Endothelial cell of hepatic sinusoid (primary cell): ENCODE results near the gene GABRB2.
"Not testable (repeated sequence)": the region's sequence is repeated elsewhere in the genome, so short reads cannot be mapped to it uniquely, and the experiment has no call there.

ENCODE experiments used
- in situ Hi-C: cut with HindIII; loops from 2 replicates; pipeline ENCODE4 v1.10.0; 2017; ENCODE audit warnings: low sequenced_read_pairs

The GABRB2 gene

GRCh38 chr5:161305601-161306000 lies 240.9 kb downstream of the GABRB2 start:
- in situ Hi-C loops = no loop called here

GRCh38 chr5:161302559-161302958 lies 244.0 kb downstream of the GABRB2 start:
- in situ Hi-C loops = no loop called here

DNA sequence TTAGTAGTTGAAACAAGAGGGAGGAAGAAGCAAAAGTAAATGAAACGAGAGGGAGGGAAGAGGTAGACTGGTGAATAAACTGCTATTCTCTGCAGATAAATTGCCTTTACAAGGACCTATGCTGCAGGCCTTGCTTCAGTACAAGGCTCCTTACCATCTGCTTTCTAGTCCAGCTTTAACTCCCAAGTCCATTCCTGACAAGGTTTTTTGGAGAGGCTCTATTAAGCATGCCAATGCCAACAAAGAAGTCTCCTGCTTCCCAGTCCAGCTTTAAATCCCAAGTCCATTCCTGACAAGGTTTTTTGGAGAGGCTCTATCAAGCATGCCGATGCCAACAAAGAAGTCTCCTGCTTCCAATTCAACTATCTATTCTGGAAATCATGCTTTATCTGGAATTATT lies 244.9 kb downstream of the GABRB2 start:
- in situ Hi-C loops = no loop called here

GRCh38 chr5:161299053-161299452 lies 247.5 kb downstream of the GABRB2 start:
- in situ Hi-C loops = no loop called here

DNA sequence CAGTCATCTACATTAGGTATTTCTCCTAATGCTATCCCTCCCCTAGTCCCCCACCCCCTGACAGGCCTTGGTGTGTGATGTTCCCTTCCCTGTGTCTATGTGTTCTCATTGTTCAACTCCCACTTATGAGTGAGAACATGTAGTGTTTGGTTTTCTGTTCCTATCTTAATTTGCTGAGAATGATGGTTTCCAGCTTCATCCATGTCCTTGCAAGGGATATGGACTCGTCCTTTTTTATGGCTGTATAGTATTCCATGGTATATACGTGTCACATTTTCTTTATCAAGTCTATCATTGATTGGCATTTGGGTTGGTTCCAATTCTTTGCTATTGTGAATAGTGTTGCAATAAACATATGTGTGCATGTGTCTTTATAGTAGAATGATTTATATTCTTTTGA lies 249.1 kb downstream of the GABRB2 start:
- in situ Hi-C loops = not testable (repeated sequence)

DNA sequence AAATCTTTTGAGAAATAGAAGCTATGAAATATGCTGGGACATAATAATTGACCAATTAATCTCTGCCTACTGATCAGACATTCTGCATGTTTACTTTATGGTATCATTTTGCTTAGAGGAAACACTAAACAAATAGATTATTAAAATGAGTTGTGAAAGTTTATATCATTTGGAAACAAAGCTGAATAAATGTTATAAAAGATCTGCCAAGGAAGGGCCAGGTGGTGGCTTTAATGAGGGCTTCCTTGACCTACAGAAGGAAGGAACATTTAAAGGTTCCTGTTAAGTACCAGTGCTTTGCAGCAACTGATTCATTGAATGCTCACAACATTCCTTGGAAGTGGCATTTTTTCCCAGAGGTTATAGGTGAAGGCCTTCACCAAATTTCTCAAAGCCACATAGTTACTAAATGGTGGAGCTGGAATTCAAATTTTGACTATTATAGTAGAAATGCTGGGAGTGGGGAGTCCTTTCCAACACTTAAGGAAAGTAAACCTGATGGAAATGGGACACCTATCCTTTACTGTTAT lies 250.7 kb downstream of the GABRB2 start:
- in situ Hi-C loops = no loop called here

DNA sequence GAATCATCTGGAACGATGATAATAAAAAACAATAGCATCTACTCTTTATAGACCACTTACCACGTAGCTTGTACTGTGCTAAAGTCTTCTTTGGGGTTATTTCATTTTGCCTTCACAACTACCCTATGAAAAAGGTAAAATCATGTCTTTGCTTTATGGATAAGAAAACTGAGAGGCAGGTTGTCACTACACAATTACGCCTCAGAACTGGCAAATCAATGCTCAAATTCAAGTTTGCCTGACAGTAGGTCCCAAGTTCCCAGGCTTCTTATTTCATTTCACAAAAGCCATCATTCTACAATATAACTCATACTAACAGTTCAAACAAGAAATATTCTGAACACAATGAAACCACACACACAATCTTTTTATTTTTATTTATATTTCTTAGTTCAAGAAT lies 258.5 kb downstream of the GABRB2 start:
- in situ Hi-C loops = no loop called here

- in situ Hi-C loops = no loop called here
Observed at GRCh38 chr5:161287436-161287835, 259.1 kb downstream of the GABRB2 start.

- in situ Hi-C loops = no loop called here
Observed at GRCh38 chr5:161286066-161286655, 260.4 kb downstream of the GABRB2 start.

DNA sequence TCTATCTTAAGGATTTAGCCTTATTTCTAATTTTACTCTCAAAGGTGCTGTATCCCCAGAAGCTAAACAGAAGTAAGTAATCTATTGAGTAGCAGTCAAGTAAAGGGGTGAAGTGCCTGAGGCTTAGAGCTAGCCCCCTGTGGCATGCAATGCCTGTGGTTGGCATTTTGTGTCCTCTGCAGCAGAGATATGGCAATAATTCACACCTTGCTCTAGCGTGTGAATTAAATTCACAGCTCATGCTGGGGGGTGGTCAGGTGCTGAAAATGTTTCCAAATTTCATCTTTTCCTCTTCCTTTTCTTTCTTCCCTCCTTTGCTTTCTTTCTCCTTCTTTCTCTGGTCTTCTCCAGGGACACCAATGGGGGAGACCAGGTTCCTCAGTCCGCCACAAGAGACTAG lies 262.1 kb downstream of the GABRB2 start:
- in situ Hi-C loops = no loop called here

DNA sequence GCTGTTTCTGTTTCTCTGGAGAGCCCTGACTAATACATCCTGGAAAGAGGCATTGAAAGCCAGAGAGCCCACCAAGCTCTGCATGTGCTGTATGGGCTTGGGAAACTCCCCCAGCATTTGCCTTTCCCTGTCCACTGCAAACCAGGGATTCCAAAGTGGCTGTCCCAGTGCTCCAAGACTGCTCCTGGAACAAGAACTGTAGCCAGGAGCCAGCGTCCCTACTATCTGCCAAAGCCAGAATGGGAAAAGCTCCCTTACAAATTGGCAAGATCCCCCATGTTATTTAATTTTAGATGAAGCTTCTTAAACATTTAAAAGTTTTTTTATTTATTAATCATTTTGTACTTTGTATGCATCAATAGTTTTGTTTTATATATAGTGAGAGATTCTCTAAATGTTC lies 263.2 kb downstream of the GABRB2 start:
- in situ Hi-C loops = no loop called here

- in situ Hi-C loops = no loop called here
Observed at GRCh38 chr5:161278739-161279660, 267.5 kb downstream of the GABRB2 start.

- in situ Hi-C loops = no loop called here
Observed at GRCh38 chr5:161277011-161277410, 269.5 kb downstream of the GABRB2 start.

DNA sequence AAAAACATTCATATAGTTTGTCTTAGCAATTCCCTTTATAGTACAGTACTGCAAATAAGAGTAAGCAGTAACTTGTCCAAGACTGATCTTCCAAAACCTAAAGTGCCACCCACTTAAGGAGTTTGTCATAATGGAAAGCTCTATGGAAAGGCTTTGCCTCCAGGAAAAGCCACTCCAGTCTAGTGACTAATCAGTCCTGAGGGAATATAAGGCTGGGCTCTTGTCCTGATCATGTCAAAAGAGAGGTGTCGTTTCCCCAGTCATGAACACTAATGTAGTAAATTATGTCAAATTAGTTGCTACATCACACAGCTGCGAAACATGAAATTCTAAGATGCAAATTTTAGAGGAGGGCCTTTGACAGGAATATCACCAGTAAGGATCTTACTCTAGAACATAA lies 271.6 kb downstream of the GABRB2 start:
- in situ Hi-C loops = no loop called here

GRCh38 chr5:161273410-161273809 lies 273.1 kb downstream of the GABRB2 start:
- in situ Hi-C loops = no loop called here

- in situ Hi-C loops = no loop called here
Observed at GRCh38 chr5:161271816-161272215, 274.7 kb downstream of the GABRB2 start.

DNA sequence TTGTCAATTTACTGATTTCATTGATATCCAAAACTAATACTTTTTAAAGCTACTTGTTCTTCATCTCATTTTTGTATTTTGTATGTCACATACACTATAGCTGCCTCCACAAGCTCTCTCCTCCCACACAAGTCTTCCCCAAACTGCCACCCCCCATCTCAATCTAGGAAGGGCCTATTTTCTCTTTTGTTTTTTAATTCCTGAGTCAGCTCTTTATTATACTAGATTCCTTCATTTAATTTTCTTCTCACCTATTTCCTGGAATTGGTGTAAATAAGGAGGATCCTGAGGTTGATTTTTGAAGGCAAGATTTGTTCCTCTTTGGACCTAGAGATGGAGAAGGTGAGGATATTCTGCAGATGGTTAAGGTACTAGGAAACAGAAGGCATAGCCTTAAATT lies 277.4 kb downstream of the GABRB2 start:
- in situ Hi-C loops = no loop called here

DNA sequence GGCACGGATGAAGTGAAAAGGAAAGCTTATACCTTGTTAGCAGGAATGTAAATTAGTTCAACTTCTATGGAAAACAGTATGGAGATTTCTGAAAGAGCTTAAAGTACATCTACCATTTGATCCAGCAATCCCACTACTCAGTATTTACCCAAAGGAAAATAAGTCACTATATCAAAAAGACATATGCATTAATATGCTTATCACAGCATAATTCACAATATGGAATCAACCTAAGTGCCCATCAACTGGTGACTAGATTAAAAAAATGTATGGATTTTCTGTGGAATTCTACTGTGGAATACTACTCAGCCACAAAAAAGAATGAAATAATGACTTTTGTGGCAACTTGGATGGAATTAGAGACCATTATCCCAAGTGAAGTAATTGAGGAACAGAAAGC lies 279.6 kb downstream of the GABRB2 start:
- in situ Hi-C loops = no loop called here

- in situ Hi-C loops = no loop called here
Observed at GRCh38 chr5:161265006-161265405, 281.5 kb downstream of the GABRB2 start.

GRCh38 chr5:161263191-161263590 lies 283.3 kb downstream of the GABRB2 start:
- in situ Hi-C loops = no loop called here

GRCh38 chr5:161261668-161262323 lies 284.7 kb downstream of the GABRB2 start:
- in situ Hi-C loops = no loop called here

GRCh38 chr5:161258438-161258837 lies 288.1 kb downstream of the GABRB2 start:
- in situ Hi-C loops = no loop called here
